GM19035 (cell line): ENCODE measurements around the gene B4GALNT4.
"Not testable (repeated sequence)": the region's sequence is repeated elsewhere in the genome, so short reads cannot be mapped to it uniquely, and the experiment has no call there.

Experiments
- ATAC-seq: cut with Tn5 transposase; IDR thresholded peaks from one replicate; pipeline ENCODE4 v1.9.1; 2021; ENCODE audit not compliant: unreplicated experiment

The B4GALNT4 gene

GRCh38 chr11:335779-336658 lies 33.3 kb upstream of the B4GALNT4 start:
- no peak for ATAC-seq

GRCh38 chr11:336659-337198 lies 32.6 kb upstream of the B4GALNT4 start:
- no peak for ATAC-seq

DNA sequence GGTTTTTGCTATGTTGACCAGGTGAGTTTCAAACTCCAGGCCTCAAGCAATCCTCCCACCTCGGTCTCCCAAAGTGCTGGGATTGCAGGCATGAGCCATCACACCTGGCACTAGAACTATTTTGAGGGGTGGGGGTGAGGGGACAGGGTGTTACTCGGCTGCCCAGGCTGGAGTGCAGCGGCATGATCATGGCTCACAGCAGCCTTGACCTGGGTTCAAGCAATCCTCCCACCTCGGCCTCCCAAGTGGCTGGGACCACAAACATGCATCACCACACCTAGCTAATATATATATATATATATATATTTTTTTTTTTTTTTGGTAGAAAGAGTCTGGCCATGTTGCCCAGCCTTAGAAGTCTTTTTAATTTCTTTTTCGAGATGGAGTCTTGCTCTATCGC lies 31.6 kb upstream of the B4GALNT4 start:
- ATAC-seq, result no peak

DNA sequence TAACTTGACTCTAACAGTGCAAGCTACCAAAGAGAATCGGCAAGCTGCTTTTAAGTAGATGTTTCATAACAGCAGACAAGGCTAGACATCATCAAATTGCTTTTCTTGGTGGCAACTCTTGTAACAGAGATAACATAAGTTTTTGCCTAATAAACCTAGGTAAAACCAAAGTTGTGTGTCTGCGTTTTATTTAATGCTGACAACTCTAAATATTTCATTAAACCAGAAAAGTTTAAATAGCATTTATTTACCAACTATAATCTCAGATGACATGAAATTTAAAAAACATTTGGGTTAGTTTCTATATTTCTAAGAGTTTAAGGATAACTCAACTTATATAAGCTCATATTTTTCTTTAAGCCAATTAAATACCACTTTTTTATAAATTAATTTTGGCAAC lies 29.3 kb upstream of the B4GALNT4 start:
- no peak for ATAC-seq

GRCh38 chr11:340539-341512 lies 28.5 kb upstream of the B4GALNT4 start:
- no peak for ATAC-seq

DNA sequence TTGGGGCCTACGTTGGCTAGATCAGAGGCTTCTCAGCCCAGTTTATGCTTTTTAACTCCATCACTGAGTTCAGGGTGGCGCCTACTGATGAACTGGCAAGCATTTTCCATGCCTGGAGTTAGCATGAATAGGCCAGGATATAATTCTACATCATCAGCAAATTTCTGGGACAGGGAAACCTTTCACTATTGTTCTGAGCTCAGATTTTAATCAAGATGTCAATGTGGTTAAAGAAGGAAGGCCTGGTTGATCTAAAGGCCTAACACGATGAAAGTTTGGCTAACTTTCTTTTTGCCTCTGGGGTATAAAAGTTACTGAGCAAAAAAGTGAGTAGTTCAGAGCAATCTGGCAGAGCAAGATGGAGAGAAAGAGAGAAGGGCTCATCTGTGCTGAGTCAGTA lies 27.0 kb upstream of the B4GALNT4 start:
- no peak for ATAC-seq

DNA sequence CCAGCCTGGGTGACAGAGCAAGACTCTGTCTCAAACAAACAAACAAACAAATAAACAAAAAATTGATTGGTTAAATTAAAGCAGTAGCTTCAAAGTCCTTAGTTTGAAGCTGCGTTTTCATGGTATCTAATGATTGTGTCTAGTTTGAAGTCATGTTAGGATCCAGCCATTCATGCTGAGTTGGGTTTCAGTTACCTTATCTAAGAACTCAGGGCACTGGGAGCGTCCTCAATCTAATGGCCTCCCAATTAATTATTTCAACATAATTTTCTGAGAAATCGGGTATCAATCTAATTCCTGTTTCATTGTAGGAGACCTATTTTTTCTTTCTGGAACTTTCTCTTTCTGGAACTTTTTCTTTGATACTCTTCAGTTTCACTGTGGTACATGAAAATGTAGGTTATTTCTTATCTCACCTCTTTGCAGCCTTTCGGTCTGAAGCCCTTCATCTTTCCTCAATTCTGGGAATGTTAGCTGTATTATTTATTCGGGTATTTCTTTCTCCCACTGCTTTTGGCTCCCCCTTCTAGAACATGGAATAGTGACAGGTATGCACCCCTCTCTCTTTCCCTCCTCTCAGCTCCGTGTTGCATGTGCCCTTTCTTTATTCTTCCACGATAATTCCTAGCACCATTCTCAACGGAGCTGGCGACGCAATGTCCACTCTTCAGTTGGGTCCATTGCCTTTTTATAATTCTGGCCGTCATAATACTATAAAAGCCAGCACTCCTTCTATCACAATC lies 24.3 kb upstream of the B4GALNT4 start:
- no peak for ATAC-seq

DNA sequence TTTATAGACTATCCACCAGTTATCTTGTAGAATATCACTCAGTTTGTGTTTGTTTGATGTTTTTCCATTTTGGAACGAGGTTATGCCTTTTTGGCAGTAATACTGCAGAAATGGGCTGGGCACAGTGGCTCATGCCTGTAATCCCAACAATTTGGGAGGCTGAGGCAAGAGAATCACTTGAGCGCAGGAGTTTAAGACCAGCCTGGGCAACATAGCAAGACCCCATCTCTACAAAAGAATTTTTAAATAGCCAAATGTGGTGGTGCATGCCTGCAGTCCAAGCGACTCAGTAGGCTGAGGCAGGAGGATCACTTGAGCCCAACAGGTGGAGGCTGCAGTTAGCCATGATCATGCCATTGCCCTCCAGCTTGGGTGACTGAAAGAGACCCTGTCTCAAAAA lies 22.8 kb upstream of the B4GALNT4 start:
- no peak for ATAC-seq

- ATAC-seq, result not testable (repeated sequence)
These were observed 19.9 kb upstream of the B4GALNT4 start for GRCh38 chr11:349270-349954.

DNA sequence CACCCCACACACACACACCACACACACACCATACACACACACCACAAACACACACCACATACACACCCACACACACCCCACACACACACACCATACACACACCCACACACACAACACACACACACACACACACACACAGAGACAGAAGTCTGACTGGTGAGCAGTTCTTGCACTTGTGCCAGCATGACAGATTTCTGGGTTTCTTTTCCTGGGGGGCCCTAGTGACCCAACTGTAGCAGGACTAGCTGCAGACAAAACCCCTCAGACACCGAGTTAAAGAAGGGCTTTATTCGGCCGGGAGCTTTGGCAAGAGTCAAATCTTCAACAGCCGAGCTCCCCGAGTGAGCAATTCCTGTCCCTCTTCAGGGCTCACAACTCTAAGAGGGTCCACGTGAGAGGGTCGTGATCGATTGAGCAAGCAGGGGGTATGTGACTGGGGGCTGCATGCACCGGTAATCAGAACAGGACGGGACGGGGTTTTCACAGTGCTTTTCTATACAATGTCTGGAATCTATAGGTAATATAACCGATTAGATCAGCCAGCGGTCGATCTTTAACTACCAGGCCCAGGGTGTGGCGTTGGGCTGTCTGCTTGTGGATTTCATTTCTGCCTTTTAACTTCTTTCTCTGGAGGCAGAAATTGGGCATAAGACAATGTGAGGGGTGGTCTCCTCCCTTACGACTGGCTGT lies 19.1 kb upstream of the B4GALNT4 start:
- ATAC-seq, result not testable (repeated sequence)

DNA sequence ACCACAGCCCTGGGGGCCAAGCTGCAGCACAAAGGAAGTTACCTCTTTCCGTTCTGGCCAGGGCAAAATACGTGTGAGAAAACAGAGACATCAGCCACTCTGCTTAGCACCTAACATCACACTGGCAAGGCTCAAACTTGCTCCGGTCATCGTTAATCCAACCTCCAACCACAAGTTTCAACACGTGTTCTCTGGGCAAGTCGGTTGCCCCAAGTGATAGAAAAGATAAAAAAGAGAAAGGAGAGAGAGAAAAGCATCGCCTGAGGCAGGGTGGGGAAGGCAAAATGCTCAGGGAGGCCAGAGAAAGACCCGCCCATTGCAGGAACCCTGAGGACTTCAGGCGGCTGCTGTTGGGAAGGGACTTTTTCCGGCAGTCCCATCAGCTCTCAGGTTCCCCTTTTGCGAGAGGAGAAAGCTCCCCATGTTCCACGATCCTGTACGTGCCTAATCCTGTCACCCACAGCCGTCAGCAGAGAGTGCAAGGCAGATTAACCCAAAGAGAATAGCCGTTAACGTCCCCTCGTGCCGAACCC lies 18.5 kb upstream of the B4GALNT4 start:
- peak; percentile 52 for ATAC-seq

GRCh38 chr11:351411-351810 lies 17.9 kb upstream of the B4GALNT4 start:
- no peak for ATAC-seq

DNA sequence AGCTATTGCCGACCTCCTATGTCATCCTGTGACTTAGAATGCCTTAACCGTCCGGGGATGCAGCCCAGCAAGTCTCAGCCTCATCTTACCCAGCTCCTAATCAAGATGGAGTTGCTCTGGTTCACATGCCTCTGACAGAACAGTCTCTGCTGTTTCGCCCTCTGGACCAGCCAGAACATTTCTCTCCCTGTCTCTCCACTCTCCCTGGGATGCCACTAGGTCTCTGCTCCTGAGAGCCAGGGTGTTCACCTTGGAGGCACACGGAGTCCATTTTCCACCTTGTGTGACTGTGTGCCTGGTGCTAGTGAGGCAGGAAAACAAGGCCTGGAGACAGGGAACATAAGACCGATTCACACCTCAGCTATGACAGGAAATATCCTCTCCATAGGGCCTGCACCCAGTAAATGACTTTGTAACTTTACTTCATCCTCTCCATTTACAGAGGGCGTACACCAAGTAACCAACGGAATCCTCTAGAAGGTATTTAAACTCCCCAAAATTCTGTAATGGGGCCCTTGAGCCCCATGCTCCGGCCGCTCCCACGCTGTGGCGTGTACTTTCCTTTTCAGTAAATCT lies 16.8 kb upstream of the B4GALNT4 start:
- ATAC-seq, result no peak

DNA sequence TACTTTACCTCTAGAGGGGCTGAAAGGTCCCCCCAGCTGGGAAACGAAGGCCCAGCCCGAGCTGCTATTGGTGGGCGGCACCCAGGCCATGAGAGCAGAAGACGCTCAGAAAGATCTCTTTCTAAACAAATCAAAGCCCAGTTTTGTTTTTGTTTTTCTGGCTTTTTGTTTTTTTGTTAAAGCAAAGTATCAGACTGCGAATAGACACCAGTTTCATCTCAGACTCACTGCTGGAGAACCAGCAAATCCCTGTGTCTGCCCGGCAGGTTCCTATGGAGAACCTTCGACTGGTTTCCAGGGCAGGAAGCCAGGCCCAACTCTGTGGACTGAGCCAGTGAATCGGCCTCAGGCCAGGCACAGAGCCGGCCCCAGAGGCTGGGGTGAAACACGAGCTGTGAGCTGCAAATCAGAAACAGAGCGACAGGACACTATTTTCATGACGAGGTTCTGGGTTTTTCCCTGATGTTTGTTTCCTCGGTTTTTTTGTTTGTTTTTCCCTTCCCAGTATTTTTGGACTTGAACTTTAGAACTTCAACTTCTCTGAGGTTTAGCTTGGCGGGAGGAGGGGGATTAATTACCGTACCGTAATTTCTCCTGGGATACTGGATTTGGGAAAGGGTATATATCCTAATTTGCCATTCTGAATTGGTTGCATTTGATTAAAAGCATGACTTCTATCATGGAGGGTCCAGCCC lies 16.0 kb upstream of the B4GALNT4 start:
- ATAC-seq, result no peak

GRCh38 chr11:355581-356458 lies 13.5 kb upstream of the B4GALNT4 start:
- ATAC-seq, result no peak

DNA sequence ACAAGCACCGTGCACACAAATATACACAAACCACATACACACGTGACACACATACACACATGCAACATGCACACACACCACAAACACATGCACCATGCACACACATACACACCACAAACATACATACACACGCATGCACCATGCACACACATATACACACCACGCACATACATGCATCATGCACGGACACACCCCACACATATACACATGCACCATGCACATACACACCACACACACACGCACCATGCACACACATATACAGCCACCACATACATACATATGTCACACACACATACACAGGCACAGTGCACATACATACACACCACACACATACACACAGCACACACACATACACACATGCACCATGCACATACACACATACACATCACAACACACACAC lies 12.7 kb upstream of the B4GALNT4 start:
- ATAC-seq, result no peak

DNA sequence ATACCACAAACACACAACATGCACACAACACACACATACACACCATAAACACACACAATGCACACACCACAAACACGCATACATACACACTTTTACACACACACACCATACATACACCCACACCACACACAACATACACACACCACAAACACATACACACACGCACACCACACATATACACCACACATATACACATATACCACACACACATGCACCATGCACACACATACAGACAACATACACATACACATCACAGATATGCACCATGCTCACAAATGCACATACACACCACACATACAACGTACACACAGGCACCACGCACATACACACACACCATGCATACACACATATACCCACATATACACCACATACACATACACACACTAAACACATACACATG lies 11.7 kb upstream of the B4GALNT4 start:
- ATAC-seq, result no peak
